GM21825 (cell line): ENCODE measurements around the gene ZMYM4.

Source experiments
- ATAC-seq: cut with Tn5 transposase; IDR thresholded peaks from one replicate; pipeline ENCODE4 v1.9.1; 2021; ENCODE audit warnings: mild to moderate bottlenecking, moderate library complexity; ENCODE audit not compliant: unreplicated experiment

Gene ZMYM4

DNA sequence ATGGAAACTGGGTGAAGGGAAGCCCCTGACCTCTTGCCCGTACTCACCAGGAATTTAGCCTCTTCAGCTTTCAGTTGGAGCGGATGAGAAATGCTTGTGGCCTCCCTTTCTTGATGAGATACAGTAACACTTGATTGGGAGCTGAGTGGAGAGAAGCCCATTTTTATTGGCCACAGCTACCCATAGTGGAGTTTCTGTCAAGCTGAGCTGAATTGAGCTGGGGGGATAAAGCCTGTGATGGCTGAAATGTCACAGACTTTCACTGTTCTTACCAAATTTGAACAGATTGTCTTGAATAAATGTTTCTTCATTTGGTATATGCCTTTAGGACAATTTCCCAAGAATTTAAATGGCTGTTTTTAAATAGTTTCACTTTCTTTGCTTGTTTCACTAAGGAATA lies 125.9 kb downstream of the ZMYM4 start:
- no peak for ATAC-seq

- ATAC-seq = no peak
Observed at GRCh38 chr1:35398739-35399138, 130.2 kb downstream of the ZMYM4 start.

DNA sequence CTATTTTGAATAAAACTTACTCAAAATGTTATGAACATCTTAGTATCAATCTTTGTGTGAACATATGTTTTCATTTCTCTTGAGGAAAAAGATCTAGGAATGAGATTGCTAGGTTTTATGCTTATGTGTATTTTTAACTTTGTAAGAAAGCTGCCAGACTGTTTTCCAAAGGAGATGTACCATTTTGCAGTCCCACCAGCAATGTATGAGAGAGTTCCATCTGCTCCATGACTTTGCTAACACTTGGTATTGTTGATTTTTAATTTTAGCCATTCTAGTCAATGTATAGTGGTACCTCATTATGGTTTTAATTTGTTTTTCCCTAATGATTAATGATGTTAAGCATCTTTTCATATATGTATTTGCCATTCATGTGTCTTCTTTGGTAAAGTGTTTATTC lies 132.5 kb downstream of the ZMYM4 start:
- no peak for ATAC-seq

DNA sequence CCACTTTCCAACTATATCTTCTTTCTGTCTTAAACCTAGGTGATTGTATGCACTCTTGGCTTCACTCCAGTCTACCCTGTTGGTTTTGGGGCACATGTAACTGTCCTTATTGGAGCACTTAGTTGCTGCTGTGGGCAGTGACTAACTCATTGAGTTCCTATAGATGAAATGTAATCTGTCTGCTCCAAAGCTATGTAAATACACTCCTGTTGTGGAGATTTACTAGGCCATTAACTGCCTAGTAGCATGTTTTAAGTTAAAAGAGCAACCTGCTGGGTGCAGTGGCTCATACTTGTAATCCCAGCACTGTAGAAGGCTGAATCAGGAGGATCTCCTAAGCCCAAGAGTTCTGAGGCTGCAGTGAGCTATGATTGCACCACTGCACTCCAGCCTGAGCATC lies 137.6 kb downstream of the ZMYM4 start:
- no peak for ATAC-seq

DNA sequence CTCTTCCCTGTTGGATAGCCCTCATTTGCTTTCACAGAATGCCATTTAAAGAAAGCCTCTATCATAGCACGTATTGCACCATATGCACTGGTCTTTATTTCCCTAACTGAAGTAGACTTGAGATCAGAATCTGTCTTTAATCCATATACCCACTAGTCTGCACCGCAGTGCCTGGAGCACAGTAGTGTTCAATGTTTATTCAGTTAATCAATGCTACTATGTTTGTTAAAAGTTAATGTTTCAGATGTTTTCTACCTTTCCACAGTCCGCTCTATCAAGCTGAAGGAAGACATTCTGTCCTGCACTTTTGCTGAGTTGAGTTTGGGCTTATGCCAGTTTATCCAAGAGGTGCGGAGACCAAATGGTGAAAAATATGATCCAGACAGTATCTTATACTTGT lies 139.2 kb downstream of the ZMYM4 start:
- no peak for ATAC-seq

GRCh38 chr1:35408925-35409324 lies 140.4 kb downstream of the ZMYM4 start:
- ATAC-seq = no peak

DNA sequence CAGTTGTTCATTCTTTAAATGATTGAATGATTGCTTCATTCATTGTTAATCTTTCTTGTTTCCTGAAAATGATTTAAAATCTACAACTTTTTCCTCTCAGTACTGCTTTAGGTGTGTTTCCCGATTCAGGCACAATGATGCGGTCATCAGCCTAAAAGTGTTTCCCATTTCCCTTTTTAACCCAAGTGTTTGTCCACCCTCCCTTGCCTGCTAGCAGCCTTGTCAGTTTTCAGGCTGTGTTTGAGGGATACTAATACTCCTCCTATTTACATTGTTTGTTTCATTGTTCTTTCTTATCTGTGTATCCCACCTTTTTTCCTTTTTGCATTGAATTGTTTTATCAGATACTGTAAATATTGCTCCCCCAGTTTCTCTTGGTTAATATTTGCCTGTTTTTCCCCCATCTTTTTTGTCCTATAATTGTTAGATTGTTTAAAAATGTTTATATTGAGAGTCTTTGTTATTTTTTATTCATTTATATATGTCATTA lies 157.6 kb downstream of the ZMYM4 start:
- no peak for ATAC-seq

GRCh38 chr1:35428360-35428759 lies 159.9 kb downstream of the ZMYM4 start:
- ATAC-seq = no peak

DNA sequence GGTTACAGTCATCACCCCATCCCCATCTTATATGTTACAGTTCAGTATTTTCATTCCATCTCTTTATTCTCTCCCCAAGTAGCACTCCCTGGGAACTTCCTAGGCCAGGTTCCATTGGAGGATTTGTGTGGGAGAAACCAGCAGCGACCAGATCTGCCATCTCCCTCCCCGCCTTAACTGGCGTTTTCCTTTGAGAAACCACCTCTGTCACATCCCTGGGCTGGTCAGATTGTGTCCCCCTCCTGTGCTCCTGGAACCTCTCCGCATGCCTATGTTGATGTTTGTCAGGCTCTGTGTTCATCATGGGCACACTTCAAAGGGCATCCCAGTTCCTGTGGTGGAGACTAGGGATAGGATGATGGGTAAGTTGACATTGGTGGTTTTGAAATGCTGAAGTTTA lies 162.3 kb downstream of the ZMYM4 start:
- ATAC-seq = no peak

DNA sequence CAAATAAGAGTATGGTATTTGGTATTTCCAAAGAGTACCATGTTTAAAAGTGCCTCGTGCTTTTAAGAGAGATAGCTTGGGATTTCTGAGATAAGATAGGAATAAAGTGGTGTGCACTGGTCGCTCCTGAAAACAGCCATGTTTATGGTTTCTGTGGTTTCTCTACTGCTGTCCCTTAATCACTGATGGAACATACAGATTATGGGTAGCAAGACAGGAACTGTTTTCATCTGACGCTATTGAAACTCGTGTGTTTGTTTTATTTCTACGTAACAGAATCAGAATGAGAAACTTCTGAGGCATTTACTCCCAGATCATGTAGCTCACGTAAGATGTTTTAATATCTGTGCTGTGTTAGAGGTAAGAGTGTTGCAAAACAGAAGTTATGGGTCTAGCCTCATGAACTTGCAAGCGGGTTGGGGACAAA lies 162.7 kb downstream of the ZMYM4 start:
- no peak for ATAC-seq

- ATAC-seq = no peak
Observed at GRCh38 chr1:35432231-35432630, 163.7 kb downstream of the ZMYM4 start.

DNA sequence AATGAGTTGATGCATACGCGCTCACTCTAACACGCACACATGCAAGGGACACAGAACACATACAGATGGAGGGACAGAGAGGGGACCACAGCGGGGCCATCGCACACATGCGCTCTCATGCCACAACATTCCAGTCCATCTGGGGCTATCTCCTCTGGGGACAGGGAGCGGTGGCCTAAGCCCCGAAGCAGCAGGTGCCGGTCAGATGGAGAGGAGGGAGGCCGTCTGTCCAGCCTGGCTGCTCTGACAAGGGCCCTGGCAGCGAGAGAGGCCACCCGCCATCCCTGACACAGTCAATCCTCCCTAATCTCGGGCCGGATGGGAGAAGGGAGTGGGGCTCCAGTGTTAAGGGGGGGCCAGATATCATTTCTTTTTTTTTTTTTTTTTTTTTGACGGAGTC lies 165.2 kb downstream of the ZMYM4 start:
- ATAC-seq = no peak

DNA sequence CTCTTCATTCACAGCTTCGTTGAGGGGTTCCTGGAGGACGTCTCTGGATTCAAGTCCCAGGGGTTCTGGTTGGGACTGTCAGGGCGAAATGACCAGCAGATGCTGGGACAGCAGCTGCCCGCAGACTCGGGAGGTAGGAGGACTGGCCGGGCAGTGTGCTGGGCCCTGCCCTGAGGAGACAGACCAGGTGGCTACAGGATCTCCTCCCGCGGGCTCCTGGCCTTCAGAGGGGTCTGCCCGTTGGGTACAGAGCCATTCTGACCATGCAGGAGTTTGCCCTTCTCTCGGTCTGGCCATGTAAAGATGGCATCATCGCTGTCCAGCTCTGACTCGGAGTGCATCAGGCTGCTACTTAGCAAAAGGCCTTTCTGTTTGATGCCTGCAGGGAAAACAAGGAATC lies 166.2 kb downstream of the ZMYM4 start:
- ATAC-seq = no peak

DNA sequence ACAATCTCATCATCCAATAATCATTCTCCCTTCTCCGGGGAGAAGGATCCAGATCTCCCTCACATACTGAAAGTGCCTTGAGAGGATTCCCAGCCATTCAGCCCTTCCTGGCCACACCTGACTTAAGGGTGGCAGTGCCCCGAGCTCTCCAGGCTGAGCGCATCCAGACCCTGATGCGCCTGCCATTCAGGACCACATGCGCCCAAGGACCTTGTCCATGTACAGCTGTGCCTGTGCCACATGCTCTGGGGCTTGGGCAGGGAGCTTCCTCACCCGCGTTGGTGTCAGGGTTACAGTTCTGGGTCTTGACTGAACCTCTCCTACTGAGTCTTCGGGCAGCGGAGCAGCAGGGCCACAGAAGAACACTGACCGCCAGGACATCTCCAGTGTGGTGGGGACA lies 167.6 kb downstream of the ZMYM4 start:
- ATAC-seq = no peak

- no peak for ATAC-seq
Observed at GRCh38 chr1:35437200-35437599, 168.7 kb downstream of the ZMYM4 start.

- ATAC-seq = no peak
Observed at GRCh38 chr1:35439626-35440025, 171.1 kb downstream of the ZMYM4 start.

DNA sequence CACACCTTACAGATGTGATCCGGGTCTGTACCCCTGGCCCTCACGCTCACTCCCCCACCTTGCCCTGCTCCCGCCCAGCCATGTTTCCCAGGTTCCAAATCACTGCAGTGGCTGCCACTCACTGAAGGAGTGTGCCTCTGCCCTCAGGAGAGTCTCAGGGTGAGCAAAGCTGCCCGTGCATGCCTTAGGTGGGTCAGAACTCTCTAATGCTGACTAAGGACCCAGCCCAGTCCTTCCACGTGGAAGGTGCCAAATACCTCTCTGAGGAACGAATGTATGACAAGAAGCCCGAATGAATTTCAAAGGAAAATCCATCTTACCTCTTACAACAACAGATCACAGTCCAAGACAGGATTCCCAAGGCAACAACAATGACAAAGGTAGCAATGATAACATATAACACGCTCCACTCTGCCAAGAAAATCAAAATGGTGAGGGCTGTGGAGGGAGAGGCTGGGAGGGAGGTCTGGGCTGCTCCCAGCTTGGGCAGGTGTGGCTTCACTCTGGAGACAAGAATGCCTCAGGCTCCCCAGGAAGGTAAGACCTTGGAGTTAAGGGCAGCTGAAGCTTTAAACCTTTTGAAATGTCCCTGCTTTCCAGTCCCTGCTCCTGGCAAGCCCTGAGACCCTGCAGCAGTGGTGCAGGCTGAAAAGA lies 173.5 kb downstream of the ZMYM4 start:
- ATAC-seq = no peak

GRCh38 chr1:35442734-35443133 lies 174.2 kb downstream of the ZMYM4 start:
- no peak for ATAC-seq

DNA sequence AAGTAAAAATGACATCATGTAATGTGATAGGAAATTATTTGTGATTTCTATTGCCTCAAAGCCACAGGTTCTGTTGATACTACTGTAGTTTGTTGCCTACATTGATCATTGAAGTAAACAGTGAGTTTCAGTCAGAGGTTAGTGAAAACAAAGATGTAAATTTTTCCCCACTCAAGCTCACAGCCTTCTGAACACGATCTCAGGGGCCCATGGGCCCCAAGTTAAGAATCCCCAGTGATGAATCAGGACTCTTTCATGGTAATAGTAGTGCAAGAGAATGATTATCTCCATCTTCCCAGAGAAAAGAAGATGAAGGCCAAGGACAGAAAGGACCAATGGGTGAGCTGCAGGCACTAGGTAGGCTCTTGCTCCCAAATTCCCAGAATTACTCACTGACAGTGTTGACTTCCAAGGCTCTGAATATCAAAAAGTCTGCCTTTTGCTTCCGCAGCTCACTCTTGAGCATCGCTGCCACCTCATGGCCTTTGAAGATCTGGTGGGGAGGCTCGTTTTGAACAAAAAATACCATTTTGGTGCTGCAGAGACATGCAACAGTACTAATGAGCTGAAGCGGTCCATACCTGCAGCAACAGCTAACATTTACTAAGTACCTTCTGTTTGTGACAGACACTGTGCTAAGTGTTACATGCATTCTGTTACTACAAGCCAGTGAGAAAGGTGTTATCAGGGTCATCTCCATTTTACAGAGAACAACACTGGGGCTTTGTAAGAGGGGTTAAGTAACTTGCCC lies 175.4 kb downstream of the ZMYM4 start:
- no peak for ATAC-seq

- ATAC-seq = no peak
Observed at GRCh38 chr1:35444519-35444774, 175.9 kb downstream of the ZMYM4 start.

GRCh38 chr1:35447278-35447677 lies 178.8 kb downstream of the ZMYM4 start:
- no peak for ATAC-seq

DNA sequence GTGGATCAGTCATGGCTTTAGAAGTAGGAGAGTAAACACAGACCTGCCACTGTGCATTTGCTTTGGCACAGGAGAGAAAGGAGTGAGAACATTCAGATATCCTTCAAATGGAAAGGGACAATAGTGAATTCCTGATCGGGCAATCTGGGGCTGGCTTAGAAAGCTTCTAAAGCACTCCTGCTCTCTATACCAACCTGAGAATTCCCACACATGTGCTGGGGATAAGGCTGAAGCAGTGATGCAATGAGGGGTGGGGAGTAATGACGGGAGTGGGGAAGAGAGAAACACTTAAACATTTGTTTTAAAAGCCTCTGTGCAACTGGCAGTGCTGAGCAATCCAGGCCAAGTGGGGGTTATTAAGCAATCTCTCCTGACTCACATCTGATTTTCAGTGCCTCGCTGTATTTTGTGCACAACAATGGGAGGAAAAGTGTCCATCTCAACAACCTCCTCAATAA lies 179.9 kb downstream of the ZMYM4 start:
- no peak for ATAC-seq
